AG04450 (cell line): ENCODE data around the gene FANCC. TPM values are rescaled to one million over a fixed set of nuclear protein-coding genes. Genes with fewer than 3 reads are reported as not detected.

ENCODE experiments used
- CTCF ChIA-PET: fragments of 300-600, 350-600 bp; formaldehyde crosslinking; extraction: SDS; loops from one replicate; lab custom pipeline; 2022; ENCODE audit warnings: antibody characterized with exemption, inconsistent platforms; lab: Charles Lee
- POLR2A ChIA-PET: fragments of 350-600 bp; formaldehyde crosslinking; extraction: SDS; loops from one replicate; lab custom pipeline; 2021; ENCODE audit warnings: antibody characterized with exemption, inconsistent platforms; lab: Yijun Ruan, JAX
- DNase-seq: peaks from one replicate; pipeline ENCODE4 v3.0.0-alpha.2; 2011; ENCODE audit warnings: low read depth, low spot score
- H3K27ac ChIP-seq: one replicate; pipeline ENCODE4 v1.5.1; 2012; ENCODE audit warnings: low read depth, low read length, control low read depth
- H3K27me3 ChIP-seq: one replicate; pipeline ENCODE4 v1.6.0; 2012; ENCODE audit warnings: low read length; ENCODE audit not compliant: control insufficient read depth, insufficient read depth
- H3K4me3 ChIP-seq: 2 replicates; pipeline ENCODE4 v1.5.1; 2011; ENCODE audit warnings: mild to moderate bottlenecking, low read depth, low read length, control low read depth
- H3K9me3 ChIP-seq: 2 replicates; pipeline ENCODE4 v1.5.1; 2012; ENCODE audit warnings: low read length; ENCODE audit not compliant: control insufficient read depth, insufficient read depth
- polyA plus RNA-seq: library from polyadenylated mRNA; depleted of rRNA; stranded (reverse); fragments of >200 nt; gene quantifications from 2 replicates; pipeline ENCODE4 v1.2.3, GENCODE V29; 2011
- TF ChIP-seq, protein P1 (sequence below): IDR thresholded peaks from 2 replicates; pipeline ENCODE4 v1.5.1; 2011; ENCODE audit warnings: low read depth, low read length, control low read depth, inconsistent platforms

FANCC gene
- polyA plus RNA-seq, 1 experiment = 10.8 TPM

GRCh38 chr9:95317893-95318211 lies 343 bp upstream of the FANCC start:
- no peak for DNase-seq
- H3K27me3 ChIP-seq = no peaks in the 10 kb centered on the region
- TF ChIP-seq, protein P1, sequence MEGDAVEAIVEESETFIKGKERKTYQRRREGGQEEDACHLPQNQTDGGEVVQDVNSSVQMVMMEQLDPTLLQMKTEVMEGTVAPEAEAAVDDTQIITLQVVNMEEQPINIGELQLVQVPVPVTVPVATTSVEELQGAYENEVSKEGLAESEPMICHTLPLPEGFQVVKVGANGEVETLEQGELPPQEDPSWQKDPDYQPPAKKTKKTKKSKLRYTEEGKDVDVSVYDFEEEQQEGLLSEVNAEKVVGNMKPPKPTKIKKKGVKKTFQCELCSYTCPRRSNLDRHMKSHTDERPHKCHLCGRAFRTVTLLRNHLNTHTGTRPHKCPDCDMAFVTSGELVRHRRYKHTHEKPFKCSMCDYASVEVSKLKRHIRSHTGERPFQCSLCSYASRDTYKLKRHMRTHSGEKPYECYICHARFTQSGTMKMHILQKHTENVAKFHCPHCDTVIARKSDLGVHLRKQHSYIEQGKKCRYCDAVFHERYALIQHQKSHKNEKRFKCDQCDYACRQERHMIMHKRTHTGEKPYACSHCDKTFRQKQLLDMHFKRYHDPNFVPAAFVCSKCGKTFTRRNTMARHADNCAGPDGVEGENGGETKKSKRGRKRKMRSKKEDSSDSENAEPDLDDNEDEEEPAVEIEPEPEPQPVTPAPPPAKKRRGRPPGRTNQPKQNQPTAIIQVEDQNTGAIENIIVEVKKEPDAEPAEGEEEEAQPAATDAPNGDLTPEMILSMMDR = no peak
- POLR2A ChIA-PET = interaction anchor here (0.6 kb wide), 1 partner anchor 53 kb away, joined by 6 read pairs; no protein-coding TSS in a partner anchor
- H3K27ac ChIP-seq = peak overlapping the region; percentile 87
- peak overlapping the region; percentile 88 for H3K4me3 ChIP-seq
- peaks cover 4% of the 10 kb centered on the region; the same call in 1 of the 2 replicates for H3K9me3 ChIP-seq
- CTCF ChIA-PET = interaction anchor here (0.7 kb wide), 1 partner anchor 900 kb away, joined by 3 read pairs; no protein-coding TSS in a partner anchor

GRCh38 chr9:95316794-95317118 lies 753 bp downstream of the FANCC start:
- H3K4me3 ChIP-seq = peak overlapping the region; percentile 88
- DNase-seq = no peak
- POLR2A ChIA-PET = interaction anchor here (1.1 kb wide), 1 partner anchor 32 kb away, joined by 3 read pairs; no protein-coding TSS in a partner anchor
- CTCF ChIA-PET = interaction anchor here (0.6 kb wide), 2 partner anchors 22 to 167 kb away, joined by 3 to 4 read pairs; no protein-coding TSS in a partner anchor
- H3K27ac ChIP-seq = peak overlapping the region; percentile 80
- peaks cover 4% of the 10 kb centered on the region; the same call in 1 of the 2 replicates for H3K9me3 ChIP-seq
- TF ChIP-seq, protein P1 = peak; percentile 18; the same call in 1 of the 2 replicates
- no peaks in the 10 kb centered on the region for H3K27me3 ChIP-seq

DNA sequence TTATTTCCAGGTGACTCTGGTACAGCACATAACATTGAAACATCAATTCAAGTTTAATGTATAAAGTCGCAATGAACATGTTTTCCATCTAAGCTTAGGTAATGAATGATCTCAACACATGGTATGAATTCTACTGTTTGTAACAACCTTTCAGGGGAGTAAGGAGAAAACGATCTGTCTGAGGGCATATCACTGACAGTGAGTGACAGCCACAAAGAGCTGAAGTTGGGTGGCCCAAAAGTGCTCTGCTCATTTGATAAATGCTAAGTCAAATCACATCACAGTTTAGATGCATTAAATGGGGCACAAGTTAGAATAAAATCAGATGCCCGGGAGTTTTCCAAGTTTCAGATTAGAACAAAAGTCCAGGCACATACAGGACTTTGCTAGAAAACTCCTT lies 1.2 kb downstream of the FANCC start:
- TF ChIP-seq, protein P1 = no peak
- Histone ChIP-seq H3K9me3 (peaks cover 4% of the 10 kb centered on the region; the same call in 1 of the 2 replicates), H3K27me3 (no peaks in the 10 kb centered on the region), H3K27ac (no peak overlapping the region), H3K4me3 (peak overlapping the region; percentile 88)
- ChIA-PET CTCF (interaction anchor here (0.6 kb wide), 2 partner anchors 22 to 167 kb away, joined by 3 to 4 read pairs; no protein-coding TSS in a partner anchor), POLR2A (interaction anchor here (1.1 kb wide), 1 partner anchor 32 kb away, joined by 3 read pairs; no protein-coding TSS in a partner anchor)
- DNase-seq = no peak

DNA sequence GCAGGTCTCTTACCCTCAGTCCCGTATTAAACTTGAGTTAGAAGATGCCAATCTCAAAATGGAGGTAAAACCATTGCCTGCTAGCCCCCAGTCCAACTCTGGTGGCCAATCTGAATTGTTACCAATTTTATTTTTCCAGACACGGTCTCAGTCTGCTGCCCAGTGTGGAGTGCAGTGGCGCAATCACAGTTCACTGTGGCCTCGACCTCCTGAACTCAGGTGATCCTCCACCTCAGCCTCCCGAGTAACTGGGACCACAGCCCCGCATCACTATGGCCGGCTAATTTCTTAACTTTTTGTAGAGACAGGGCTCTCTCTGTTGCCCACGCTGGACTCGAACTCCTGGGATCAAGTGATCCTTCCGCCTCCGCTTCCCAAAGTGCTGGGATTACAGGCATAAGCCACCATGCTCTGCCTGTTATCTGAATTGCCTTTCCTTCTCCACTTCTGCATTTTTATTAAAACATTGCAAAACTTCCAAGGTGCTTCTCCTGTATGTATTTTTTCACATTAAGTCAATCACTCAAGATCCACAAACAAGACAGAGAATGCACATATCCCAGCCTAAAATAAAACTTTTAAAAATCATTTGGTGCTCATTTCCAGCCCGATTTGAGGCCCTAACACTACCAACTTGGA lies 2.3 kb downstream of the FANCC start:
- CTCF ChIA-PET = interaction anchor here (0.6 kb wide), 1 partner anchor 194 kb away, joined by 4 read pairs; no protein-coding TSS in a partner anchor
- Histone ChIP-seq H3K27ac (no peak overlapping the region), H3K9me3 (peaks cover 4% of the 10 kb centered on the region; the same call in 1 of the 2 replicates), H3K27me3 (no peaks in the 10 kb centered on the region), H3K4me3 (no peak overlapping the region)
- no peak for DNase-seq
- POLR2A ChIA-PET = no interaction called here
- TF ChIP-seq, protein P1 = no peak

- no peak for DNase-seq
- no peak overlapping the region for H3K27ac ChIP-seq
Observed at GRCh38 chr9:95313010-95313498, 4.5 kb downstream of the FANCC start.

More at GRCh38 chr9:95313010-95313498, 4.5 kb downstream of the FANCC start:
- CTCF ChIA-PET = no interaction called here
- H3K27me3 ChIP-seq = no peaks in the 10 kb centered on the region
- POLR2A ChIA-PET = no interaction called here
- H3K4me3 ChIP-seq = peak overlapping the region; percentile 58
- peaks cover 4% of the 10 kb centered on the region; the same call in 1 of the 2 replicates for H3K9me3 ChIP-seq
- TF ChIP-seq, protein P1 = no peak
